Spleen (tissue), 13 donors: ENCODE measurements around the gene FAM89A. TPM values are rescaled to one million over a fixed set of nuclear protein-coding genes. Genes with fewer than 3 reads are reported as not detected.

ENCODE experiments used
- DNase-seq: peaks from one replicate; pipeline ENCODE4 v3.0.0-alpha.2; 2020
- H3K27ac ChIP-seq, 8 donors: fragments of 200-600 bp; sonication (generic) in 7 of 8; 1 replicate in 4 of 8; 2 replicates in 4 of 8; pipeline versions ENCODE4 v1.5.0 to v1.8.0; 2016 to 2021; ENCODE audit warnings: inconsistent platforms in 4 of 8, mild to moderate bottlenecking in 4 of 8, moderate library complexity in 1 of 8
- H3K27me3 ChIP-seq, 7 donors: fragments of 200-600 bp; sonication (generic) in 6 of 7; replicated peaks in 1 of 7; 1 replicate in 4 of 7; 2 replicates in 3 of 7; pipeline versions ENCODE4 v1.5.0 to v1.8.0; 2016 to 2021; ENCODE audit warnings: inconsistent platforms in 3 of 7, mild to moderate bottlenecking in 1 of 7
- H3K36me3 ChIP-seq, 6 donors: fragments of 200-600 bp; sonication (generic) in 5 of 6; 1 replicate in 4 of 6; 2 replicates in 2 of 6; pipeline versions ENCODE4 v1.5.0 to v1.8.0; 2016 to 2021; ENCODE audit warnings: inconsistent platforms in 2 of 6
- H3K4me1 ChIP-seq, 6 donors: fragments of 200-600 bp; sonication (generic) in 5 of 6; 1 replicate in 3 of 6; 2 replicates in 3 of 6; pipeline versions ENCODE4 v1.5.0 to v1.8.0; 2016 to 2021; ENCODE audit warnings: inconsistent platforms in 3 of 6
- H3K4me3 ChIP-seq, 8 donors: fragments of 200-600 bp; sonication (generic) in 7 of 8; 1 replicate in 4 of 8; 2 replicates in 4 of 8; pipeline versions ENCODE4 v1.5.0 to v1.8.0; 2016 to 2021; ENCODE audit warnings: inconsistent platforms in 4 of 8, mild to moderate bottlenecking in 4 of 8, moderate library complexity in 2 of 8
- H3K9me3 ChIP-seq, 8 donors: fragments of 200-600 bp; sonication (generic) in 7 of 8; 1 replicate in 4 of 8; 2 replicates in 4 of 8; pipeline versions ENCODE4 v1.5.0 to v1.8.0; 2016 to 2021; ENCODE audit warnings: inconsistent platforms in 4 of 8
- CTCF ChIP-seq, 11 experiments: fragments of 200-600 bp in 7 of 11; fragments of 450-650 bp in 4 of 11; sonication (generic) in 4 of 11; IDR thresholded peaks in 8 of 11; conservative IDR thresholded peaks in 3 of 11; 1 replicate in 7 of 11; 2 replicates in 4 of 11; pipeline versions ENCODE4 v1.4.0 to v1.8.0; 2016 to 2021; ENCODE audit warnings: antibody characterized with exemption in 11 of 11, inconsistent platforms in 4 of 11, mild to moderate bottlenecking in 1 of 11
- POLR2A ChIP-seq, 3 donors: fragments of 450-650 bp; IDR thresholded peaks; one replicate each; pipeline ENCODE4 v1.5.1; 2017; ENCODE audit warnings: antibody characterized with exemption in 3 of 3, mild to moderate bottlenecking in 1 of 3
- POLR2AphosphoS5 ChIP-seq, 3 donors: sonication (generic); formaldehyde crosslinking; IDR thresholded peaks; one replicate each; pipeline ENCODE4 v1.5.1; 2017; ENCODE audit warnings: antibody characterized with exemption in 3 of 3
- WGBS, 5 donors: extraction: QIAGEN DNeasy Blood & Tissue Kit in 3 of 5; methylation state at CpG; one replicate each; pipeline versions ENCODE4 v1.1.5 to v1.1.7; 2013 to 2018; 5-methylcytosine and 5-hydroxymethylcytosine counted together
- intact Hi-C: fragments of 100-400 bp; cut with DNase I; formaldehyde crosslinking; loops from one replicate; pipeline ENCODE4 v1.15.0; 2023; ENCODE audit warnings: low total_unique reads
- long read RNA-seq, 2 donors: transcript quantifications; one replicate each; lab custom pipeline, GENCODE V29; 2026
- polyA plus RNA-seq, 3 donors: library from polyadenylated mRNA; stranded (reverse); fragments of 200-250 nt; gene quantifications; one replicate each; pipeline ENCODE4 v1.2.1, GENCODE V29; 2013
- total RNA-seq, 7 donors: library from RNA; depleted of rRNA in 3 of 7; stranded (reverse); fragments of >200 nt in 3 of 7; fragmentation: NEBNext Ultra II Directional in 4 of 7; extraction: Animal tissue kit (Norgen Biotek cat#: 25700) in 4 of 7; gene quantifications; one replicate each; pipeline versions ENCODE4 v1.1.0 to v1.2.1, GENCODE V29; 2016 to 2021
- donor health status: healthy with polysubstance abuse.
- donor health status: DM: no; HTN: no; CAD: no; lungs with moderate emphysema.
- donor health status: DM: no; HTN: no; CAD: no.
- donor health status: Bipolar disorder and iron deficiency.
- donor health status: healthy.
- donor health status: DM: no; HTN: no; CAD: no.
- donor health status: DM: yes; HTN: yes; CAD: no.

FAM89A gene
- total RNA-seq (10 to 100 TPM; 17.5 to 54.8 (median 38.6) TPM), polyA plus RNA-seq (10 to 100 TPM in 2 of 3 donors, 1 to 10 TPM in 1; 9.8 to 16.2 (median 12.4) TPM)
- long read RNA-seq, donor 1, transcript FAM89A-201 (2 exons, 1,495 nt) = major isoform, 14 of 14 reads
- long read RNA-seq, donor 1, partial matches to known transcripts = 0 of 14 reads
- long read RNA-seq, donor 1, other reads (novel, unspliced or antisense) = 0 of 14 reads
- long read RNA-seq, donor 2, transcript FAM89A-201 (2 exons, 1,495 nt) = major isoform, 14 of 14 reads
- long read RNA-seq, donor 2, partial matches to known transcripts = 0 of 14 reads
- long read RNA-seq, donor 2, other reads (novel, unspliced or antisense) = 0 of 14 reads

- peak; percentile 91 for DNase-seq
- peaks cover 11 to 62% (median 39%) of the 10 kb centered on the region in 6 donors for H3K4me1 ChIP-seq
- H3K9me3 ChIP-seq = peaks cover 0 to 19% (median 14%) of the 10 kb centered on the region in 8 donors
- H3K4me3 ChIP-seq = peak within 1 kb of the TSS; percentile 84 to 100 (median 94)
- H3K27me3 ChIP-seq = peaks cover 0 to 23% (median 0%) of the 10 kb centered on the region in 7 donors
- peak within 1 kb of the TSS; percentile 54 to 87 (median 82) for H3K27ac ChIP-seq
- TF ChIP-seq CTCF (IDR thresholded peaks at IDR 0.05 in 8 of 11, conservative IDR thresholded peaks at IDR 0.05 in 3 of 11) (no peak), POLR2AphosphoS5 (IDR thresholded peaks at IDR 0.05) (peak; percentile 63 to 74 (median 67))
- WGBS, 5 donors = 1 to 3% (median 2%) methylated on average over 23 to 80 of the region's 82 CpGs
- no peaks in the 10 kb centered on the region for H3K36me3 ChIP-seq
- intact Hi-C loops = no loop called here
Observed at GRCh38 chr1:231040019-231040799, at the start of gene FAM89A. TSS of gene FAM89A (minus strand) at chr1:231040254. CDS start at chr1:231040211, 43 bp downstream.

GRCh38 chr1:231084353-231084752 lies 44.3 kb upstream of the FAM89A start:
- H3K27ac ChIP-seq = no peak overlapping the region
- H3K9me3 ChIP-seq = no peaks in the 10 kb centered on the region
- no peak overlapping the region for H3K4me3 ChIP-seq
- TF ChIP-seq POLR2AphosphoS5 (IDR thresholded peaks at IDR 0.05) (no peak), CTCF (IDR thresholded peaks at IDR 0.05 in 8 of 11, conservative IDR thresholded peaks at IDR 0.05 in 3 of 11) (no peak), POLR2A (IDR thresholded peaks at IDR 0.05) (no peak)
- 78 to 88% (median 81%) methylated on average over 5 of the region's 5 CpGs for WGBS, 5 donors
- H3K36me3 ChIP-seq = no peaks in the 10 kb centered on the region
- H3K4me1 ChIP-seq = no peaks in the 10 kb centered on the region
- intact Hi-C loops = no loop called here
- no peak for DNase-seq
- peaks cover 0 to 15% (median 0%) of the 10 kb centered on the region in 7 donors for H3K27me3 ChIP-seq

- no peak for TF ChIP-seq CTCF (IDR thresholded peaks at IDR 0.05 in 8 of 11, conservative IDR thresholded peaks at IDR 0.05 in 3 of 11)
- TF ChIP-seq POLR2AphosphoS5 (IDR thresholded peaks at IDR 0.05) = no peak
- TF ChIP-seq POLR2A (IDR thresholded peaks at IDR 0.05) = no peak
- no peak for DNase-seq
- Histone ChIP-seq H3K4me3 (no peak overlapping the region), H3K4me1 (peaks cover 0 to 8% (median 0%) of the 10 kb centered on the region in 6 donors), H3K9me3 (no peaks in the 10 kb centered on the region), H3K27ac (no peak overlapping the region), H3K27me3 (peaks cover 0 to 12% (median 0%) of the 10 kb centered on the region in 7 donors), H3K36me3 (no peaks in the 10 kb centered on the region)
- 81 to 97% (median 88%) methylated on average over 4 of the region's 4 CpGs for WGBS, 5 donors
- intact Hi-C loops = no loop called here
Observed at GRCh38 chr1:231079163-231079562, 39.1 kb upstream of the FAM89A start.

- peaks cover 0 to 8% (median 0%) of the 10 kb centered on the region in 6 donors for H3K4me1 ChIP-seq
- H3K27ac ChIP-seq = no peak overlapping the region
- peaks cover 0 to 12% (median 0%) of the 10 kb centered on the region in 7 donors for H3K27me3 ChIP-seq
- H3K9me3 ChIP-seq = no peaks in the 10 kb centered on the region
- no peak for TF ChIP-seq POLR2AphosphoS5 (IDR thresholded peaks at IDR 0.05)
- no peak for TF ChIP-seq POLR2A (IDR thresholded peaks at IDR 0.05)
- TF ChIP-seq CTCF (IDR thresholded peaks at IDR 0.05 in 8 of 11, conservative IDR thresholded peaks at IDR 0.05 in 3 of 11) = no peak
- H3K36me3 ChIP-seq = no peaks in the 10 kb centered on the region
- DNase-seq = no peak
- no peak overlapping the region for H3K4me3 ChIP-seq
- intact Hi-C loops = no loop called here
- 84 to 94% (median 92%) methylated on average over 7 of the region's 7 CpGs for WGBS, 5 donors
Observed at GRCh38 chr1:231078250-231078649, 38.2 kb upstream of the FAM89A start.
